LNCAP (cell line): ENCODE measurements around the gene HHEX.

Experiments used
- CTCF ChIP-seq: fragments of 450-650 bp; IDR thresholded peaks from 2 replicates; pipeline ENCODE4 v1.5.1; 2017; ENCODE audit warnings: mild to moderate bottlenecking

HHEX gene

GRCh38 chr10:92664322-92664721 lies 25.4 kb upstream of the HHEX start:
- no peak for TF ChIP-seq CTCF

GRCh38 chr10:92667078-92667477 lies 22.7 kb upstream of the HHEX start:
- no peak for TF ChIP-seq CTCF

GRCh38 chr10:92677708-92678107 lies 12.0 kb upstream of the HHEX start:
- no peak for TF ChIP-seq CTCF

GRCh38 chr10:92678206-92678605 lies 11.5 kb upstream of the HHEX start:
- no peak for TF ChIP-seq CTCF

GRCh38 chr10:92681306-92681834 lies 8.4 kb upstream of the HHEX start:
- TF ChIP-seq CTCF = no peak

- no peak for TF ChIP-seq CTCF
Measured at GRCh38 chr10:92688573-92688926, 1.2 kb upstream of the HHEX start.

GRCh38 chr10:92688927-92689662 lies 660 bp upstream of the HHEX start:
- no peak for TF ChIP-seq CTCF
